GM19438 (cell line): ENCODE data around the gene HOXD12.

Experiments used
- ATAC-seq: cut with Tn5 transposase; IDR thresholded peaks from one replicate; pipeline ENCODE4 v1.9.1; 2021; ENCODE audit warnings: low read depth; ENCODE audit not compliant: unreplicated experiment

HOXD12 gene, protein sequence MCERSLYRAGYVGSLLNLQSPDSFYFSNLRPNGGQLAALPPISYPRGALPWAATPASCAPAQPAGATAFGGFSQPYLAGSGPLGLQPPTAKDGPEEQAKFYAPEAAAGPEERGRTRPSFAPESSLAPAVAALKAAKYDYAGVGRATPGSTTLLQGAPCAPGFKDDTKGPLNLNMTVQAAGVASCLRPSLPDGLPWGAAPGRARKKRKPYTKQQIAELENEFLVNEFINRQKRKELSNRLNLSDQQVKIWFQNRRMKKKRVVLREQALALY

DNA sequence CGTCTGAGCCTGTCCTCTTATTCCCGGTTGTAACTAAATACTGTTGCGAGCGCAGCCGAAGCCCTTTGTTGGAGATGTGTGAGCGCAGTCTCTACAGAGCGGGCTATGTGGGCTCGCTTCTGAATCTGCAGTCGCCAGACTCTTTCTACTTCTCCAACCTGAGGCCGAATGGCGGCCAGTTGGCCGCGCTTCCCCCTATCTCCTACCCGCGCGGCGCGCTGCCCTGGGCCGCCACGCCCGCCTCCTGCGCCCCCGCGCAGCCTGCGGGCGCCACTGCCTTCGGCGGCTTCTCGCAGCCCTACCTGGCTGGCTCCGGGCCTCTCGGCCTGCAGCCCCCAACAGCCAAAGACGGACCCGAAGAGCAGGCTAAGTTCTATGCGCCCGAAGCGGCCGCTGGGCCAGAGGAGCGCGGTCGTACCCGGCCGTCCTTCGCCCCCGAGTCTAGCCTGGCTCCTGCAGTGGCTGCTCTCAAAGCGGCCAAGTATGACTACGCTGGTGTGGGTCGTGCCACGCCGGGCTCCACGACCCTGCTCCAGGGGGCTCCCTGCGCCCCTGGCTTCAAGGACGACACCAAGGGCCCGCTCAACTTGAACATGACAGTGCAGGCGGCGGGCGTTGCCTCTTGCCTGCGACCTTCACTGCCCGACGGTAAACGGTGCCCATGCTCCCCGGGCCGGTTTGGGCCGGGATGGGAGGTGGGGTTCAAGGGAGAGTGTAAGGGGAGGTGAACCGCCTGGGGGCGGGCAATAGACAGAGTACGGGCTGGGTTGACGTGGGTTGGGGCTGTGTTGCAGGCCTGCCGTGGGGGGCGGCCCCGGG, at the start of gene HOXD12:
Gene HOXD12, plus strand, starts transcription at position 68 of the 819 bp plus-strand sequence. Its CDS starts 7 bp downstream, at position 75.
- no peak for ATAC-seq

DNA sequence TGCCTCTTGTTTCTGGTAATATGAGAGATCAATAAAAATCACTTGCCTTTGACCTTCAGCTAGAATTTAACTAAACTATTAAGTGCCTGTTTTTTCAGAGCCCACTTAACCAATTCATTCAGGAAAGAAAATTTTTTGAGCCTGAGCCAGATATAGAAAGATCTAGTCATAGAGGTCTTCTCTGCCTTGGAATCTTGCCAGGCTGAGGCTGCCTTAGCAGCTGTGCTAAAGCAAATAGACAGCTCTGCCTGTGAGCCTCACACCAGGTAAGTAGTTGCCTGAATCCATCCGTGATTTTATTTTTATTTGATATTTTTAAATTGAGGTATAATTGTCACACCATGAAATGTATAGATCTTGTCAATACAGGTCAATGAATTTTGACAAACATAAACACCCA, 43.2 kb upstream of the HOXD12 start:
- ATAC-seq: no peak

DNA sequence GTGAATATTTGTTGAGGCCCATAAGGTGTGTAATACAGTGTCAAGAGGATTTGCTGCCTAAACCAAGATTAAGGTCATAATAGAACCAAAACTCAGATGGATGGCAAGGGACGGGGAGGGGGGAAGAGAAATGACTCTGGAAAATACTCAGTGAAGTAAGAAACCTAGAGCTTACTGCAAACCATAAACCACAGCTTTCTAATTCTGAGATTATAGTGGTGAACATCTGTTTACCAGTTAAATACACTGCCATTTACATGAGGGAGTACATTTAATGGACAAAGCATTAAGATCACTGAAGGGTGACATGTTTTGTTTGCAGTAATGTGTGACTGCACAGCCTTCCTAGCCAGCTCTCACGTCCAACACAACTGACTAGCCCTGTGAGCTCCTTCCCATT, 35.6 kb upstream of the HOXD12 start:
- no peak for ATAC-seq

DNA sequence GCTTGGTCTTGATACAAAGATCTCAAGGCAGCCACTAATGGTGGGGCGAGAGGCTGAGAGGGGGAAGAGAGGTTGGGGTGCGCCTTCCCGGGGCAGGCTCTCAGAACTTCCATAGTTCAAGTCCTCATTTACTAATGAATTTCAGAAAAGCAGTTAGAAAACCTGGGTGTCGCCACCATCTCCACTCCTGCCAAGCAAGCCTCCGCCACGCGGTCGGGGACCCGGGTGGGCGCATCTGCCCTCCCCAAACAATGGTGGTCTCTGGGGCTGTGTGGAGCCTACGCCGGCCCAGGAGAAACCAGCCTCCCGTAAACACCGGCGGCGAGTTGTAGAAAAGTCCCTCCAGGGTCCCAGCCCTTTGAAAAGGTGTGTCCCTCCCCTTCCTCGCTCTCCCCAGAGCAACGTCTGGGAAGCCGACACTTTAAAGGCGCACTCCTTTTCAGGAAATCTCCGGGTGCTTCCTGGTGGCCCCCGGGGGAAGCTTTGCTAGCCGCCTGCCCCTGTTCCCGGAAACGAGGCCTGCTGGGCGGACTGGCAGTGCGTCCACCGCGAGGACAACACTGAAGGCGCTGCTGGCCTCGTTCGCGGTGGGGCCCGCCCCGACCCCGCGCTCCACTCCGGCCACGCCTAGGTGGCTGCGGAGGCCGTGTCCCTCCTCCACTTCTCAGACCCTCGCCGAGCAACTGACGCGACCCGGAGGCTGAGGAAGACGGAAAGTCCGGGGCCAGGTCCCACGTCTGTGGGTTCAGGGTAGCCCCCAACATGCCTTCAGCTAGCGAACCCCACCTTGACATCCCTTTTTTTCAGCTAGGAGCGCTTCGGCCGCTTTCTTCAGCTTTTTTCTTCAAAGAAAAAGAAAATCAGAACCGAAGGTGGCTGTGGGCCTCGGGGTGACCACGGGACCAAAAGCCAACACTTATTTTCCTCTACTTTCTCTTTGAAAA, 32.7 kb upstream of the HOXD12 start:
- no peak for ATAC-seq

DNA sequence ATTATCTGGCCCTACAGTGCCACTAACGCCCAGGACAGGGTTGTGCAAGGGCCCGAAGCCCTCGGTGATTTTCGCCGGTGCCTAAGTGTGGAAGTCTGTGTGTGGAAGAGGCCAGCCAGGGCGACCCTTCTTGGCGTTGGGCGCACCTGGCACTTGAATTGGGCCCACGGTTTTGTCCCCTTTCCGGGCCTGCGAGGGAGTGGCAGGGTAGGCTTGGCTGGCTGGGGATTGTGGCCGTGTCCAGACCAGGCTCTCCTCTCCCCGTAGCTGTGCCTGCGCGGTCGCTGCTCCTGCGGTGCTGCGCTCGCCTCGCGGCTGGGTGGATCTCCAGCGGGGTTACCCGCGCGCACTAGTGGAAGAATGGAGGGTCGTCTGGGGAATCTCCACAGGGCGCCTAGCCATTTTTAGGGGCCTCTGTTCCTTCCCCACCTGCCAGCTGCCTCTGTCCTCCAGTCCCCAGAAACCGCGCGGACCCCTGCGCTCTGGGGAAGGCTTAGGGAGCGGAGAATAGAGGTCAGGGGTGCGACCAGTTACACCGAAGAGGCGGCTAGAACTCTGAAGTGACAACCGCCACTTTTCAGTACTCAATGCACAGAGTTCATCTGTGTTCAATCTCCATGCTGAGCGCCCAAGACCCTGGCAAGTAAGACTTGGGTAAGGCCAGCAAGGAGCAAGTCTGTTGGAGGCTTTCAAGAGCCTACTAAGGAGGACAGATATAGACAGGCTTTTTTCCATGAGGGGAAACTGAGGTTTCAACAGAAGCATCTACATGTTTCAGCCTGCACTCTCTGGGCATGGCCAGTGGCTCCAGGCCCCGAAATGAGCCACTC, 31.8 kb upstream of the HOXD12 start:
- ATAC-seq: no peak

DNA sequence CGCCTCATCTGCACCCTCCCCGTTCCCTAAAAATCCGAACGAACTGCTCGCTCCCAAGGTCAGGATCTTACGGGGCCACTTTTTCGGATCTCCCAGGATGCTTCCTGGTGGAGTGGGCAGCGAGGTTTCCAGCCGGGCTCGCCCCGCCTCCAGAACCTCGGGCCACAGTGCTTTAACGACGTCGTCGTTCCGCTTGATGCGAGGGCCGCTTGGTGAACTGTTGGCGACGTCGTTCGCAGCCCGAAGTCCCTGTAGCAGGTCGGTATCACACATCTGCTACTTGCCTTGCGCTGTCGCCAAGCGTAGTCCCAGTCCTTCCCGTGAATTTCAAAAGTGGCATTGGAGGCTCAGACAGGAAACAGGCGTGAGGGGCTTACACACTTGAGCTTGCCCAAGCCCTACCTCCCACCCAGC, 31.2 kb upstream of the HOXD12 start:
- no peak for ATAC-seq

DNA sequence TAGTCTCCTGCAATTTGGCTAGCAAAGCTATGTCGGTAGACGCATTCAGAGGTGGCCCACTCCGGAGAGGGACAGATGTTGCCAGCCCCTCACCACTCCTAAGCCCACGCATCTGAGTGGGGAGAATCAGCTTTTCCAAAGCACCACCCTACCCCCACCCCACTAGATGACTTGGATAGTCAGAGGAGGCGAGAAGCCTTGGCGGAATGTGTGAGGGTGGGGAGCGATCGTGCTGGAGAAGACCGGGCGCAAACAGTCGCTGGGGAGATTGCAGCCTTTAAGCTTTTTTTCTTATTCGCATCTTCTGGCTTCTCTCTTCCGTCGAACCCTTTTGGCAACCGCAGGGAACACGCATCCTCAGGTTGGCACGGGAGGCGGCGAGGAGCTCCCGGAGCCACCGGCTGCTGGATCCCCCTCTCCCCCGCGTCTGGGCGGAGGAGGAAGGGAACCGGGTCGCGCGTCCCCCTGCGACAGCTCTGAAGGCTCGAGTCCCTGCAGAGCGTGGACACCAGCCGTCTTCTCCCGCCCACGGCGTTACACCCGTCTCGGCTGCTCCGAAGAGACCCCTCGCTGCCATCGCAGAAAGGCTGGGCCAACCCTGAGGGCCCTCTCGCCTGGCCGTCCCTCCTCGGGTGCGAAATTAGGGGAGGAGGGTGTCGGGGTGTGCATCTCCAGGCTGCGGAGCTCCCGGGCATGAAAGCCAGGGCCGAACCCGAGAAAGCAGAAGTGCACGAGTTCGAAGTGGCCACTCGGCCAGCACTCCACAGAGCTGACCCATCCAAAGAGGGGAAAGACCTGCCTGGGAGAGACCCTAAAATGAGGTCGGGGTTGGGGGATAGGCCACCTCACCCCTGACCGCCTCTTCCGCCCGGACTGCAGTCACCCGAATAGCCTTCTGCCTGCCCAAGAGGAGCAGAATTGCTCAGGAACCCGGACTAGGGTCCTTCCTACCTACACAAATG, 28.0 kb upstream of the HOXD12 start:
- no peak for ATAC-seq

DNA sequence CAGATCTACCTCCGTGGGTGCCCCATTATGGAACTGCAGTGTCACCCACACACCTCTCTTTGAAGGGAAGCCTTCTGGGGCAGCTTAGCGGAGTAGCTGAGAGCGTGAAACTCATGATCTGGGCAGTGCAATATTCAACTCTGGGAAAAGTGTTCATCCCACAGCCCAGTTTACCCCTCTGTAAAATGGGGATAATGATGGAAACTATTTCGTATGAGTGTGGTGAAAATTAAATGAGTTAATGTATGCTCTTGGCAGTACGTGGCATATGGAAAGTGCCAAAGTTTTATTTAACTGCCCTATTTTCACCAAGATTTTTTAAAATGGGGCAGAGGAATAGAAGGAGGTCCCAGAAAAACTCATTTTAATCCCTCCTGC, 27.3 kb upstream of the HOXD12 start:
- ATAC-seq: no peak

DNA sequence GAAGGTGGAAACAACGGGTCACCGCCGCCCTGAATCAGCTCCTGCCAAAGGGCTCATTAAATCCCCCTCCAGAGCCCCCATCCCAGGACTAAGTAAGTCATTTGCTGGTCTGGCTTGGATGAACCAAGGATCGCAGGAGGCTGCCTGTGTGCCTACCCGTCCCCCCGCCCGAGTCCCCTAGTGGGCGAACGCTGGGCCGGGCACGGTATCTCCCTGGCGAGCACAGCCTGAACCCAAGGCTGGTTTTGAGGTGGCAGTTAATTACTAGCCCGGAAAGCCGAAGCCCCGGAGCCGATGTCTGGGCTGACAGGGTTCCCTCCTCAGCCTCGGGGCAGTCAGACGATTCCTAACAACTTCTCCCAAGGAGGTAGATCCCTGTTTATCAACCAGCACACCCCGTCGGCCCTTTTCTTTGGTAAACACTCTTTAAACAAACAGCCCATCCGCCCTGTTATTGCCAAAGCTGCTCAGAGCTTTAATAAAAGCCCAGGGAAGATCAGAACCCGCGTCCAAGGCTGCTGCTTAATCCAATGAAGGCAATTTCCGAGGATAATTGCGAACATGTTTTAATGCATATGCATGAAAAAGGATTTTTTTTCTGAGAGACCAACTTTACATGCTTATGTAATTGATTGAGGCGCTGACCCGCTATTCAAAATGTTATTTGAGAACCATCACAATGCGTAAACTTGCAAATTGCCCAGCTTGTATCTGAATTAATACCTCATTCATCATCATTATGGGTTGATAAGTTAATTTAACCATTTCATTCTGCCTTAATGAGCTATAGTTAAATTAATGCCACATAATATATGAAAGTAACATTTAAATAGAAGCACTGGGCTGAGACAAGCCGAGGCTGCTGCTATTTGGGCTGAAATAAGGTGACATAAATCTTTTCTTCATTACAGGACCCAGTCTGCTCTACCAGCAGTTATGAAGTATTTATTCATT, 26.4 kb upstream of the HOXD12 start:
- ATAC-seq: no peak

DNA sequence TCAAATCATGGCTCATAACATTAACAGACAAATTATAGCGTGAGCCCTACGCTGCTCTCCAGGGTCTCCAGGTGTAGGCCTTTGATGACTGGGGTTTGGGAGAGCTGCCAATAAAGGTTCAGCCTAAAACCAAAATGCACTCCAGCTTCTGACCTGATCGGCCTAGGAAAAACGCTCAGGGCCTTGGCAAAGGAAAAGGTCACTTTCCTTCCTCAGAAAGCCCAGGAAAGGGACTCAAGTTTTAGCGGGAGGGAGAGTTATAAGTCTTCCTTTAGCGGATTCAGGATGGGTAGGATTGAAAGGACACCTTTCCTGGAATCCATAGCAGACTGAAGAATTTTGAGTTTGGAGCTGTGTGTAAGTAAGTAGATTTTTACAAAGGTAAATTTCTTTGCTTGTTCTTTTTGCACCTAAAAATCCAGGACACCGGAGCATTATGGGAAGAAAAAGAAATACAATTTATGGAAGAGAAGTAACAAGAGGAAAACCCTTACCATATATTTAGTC, 24.6 kb upstream of the HOXD12 start:
- no peak for ATAC-seq

DNA sequence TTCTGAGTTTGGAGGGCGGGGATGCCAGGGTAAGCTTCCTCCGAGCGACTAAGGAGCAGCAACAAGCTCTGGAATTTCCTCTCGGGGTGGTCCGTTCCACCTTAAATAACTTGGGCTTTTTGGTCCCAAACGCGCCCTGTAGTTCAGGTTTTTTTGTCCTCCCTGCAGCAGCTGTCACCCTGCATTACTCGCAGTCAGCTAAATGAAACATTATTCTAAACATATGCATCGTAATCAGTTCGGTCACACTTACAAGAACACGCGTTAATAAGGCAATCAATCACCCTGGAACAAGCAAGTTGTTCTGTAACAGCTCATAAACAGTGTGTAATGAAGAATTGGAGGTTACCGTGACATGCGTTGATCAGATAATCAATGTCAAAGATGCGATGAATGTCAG, 24.1 kb upstream of the HOXD12 start:
- no peak for ATAC-seq

DNA sequence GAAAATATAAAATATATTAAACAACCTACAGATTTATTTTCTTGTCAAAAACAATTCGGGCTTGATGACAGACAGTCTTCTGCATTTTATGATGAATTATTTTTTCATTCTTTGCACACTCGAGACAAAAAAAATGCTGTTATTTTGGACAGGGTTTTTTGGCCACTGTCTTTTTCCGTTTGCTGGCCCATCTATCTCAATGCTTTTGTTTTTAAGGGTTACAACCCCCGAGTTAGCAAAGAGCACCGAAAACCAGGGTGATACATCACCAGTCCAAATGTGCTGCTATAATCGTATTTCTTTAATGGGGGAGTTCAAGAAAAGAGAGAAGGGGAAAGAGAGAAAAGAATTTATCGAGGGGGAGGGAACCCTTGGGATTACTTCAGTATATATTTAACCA, 23.5 kb upstream of the HOXD12 start:
- ATAC-seq: no peak

DNA sequence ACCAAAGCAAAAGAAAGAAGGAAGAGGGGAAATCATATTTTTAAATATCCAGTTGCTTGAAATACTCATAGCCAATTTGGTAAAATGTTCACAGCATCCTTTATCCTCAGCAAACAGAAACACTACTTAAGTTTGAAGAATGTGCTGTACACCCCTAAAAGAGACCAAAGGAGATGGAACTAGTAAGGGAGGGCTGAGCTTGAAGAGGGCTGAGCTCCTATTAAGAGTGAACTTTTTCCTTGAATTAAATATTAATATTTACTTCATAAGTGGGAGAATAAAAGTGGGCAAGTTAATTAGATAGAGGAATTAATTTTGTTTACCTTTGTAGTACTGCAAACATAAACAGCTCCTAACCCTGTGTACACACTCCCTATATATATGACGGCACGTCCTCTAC, 22.8 kb upstream of the HOXD12 start:
- no peak for ATAC-seq

DNA sequence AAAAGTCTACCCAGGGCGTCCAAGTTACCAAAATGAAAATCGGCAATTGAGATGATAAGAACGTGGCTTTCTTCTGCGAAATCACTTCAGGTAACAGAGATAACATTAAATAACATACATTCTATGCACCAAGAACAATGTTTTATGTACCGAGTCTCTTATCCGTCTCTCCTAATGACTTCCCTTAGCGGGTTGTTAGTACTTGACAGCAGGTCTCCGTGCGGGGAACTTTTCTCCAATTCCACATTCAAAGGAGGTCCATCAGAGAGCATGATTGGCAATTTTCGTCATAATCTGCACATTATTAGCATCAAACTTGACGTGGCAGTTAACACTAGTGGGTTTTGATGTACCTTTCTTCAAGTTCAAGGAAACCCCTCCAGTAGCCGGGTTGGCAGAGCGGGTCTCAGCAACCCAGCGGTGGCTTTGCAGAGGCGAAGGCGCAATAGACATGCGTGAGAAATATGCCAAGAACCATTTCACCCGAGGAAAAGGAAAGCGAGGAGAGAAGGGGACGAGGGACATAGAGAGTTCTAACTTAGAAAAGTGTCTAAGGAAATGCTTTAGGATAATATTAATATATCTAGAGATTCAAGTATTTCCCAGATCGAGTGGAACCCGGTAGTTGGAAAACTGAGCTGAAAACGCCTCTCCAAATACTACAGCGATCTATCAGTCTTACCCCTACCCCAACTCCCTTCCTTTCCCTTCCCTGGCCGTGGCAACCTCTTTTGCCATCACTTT, 20.9 kb upstream of the HOXD12 start:
- no peak for ATAC-seq

DNA sequence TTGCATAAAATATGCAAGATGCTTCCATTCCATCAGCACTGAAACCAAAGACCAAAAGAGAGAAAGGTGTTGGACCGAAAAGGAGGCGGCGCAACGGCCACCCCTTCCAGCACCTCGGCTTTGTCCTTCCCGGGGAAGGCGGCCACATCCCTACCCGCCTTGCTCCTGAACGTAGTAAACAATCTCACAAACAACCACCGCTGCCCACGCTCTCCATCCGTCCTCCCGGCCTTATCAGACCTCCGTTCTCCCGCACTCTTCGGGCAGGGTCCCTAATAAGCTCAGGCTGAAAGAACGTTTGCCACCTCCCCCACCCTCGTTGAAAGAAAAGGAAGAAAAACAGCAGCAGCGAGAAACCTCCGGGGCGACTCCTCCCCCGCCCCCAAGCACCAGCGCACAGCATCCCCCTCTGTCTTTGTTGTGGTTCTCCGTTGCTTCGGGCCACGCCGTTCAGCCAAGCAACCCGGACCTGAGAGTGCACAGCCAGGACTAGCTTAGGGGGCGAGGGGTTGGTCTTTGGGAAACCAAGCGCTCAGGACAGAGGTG, 20.2 kb upstream of the HOXD12 start:
- no peak for ATAC-seq

DNA sequence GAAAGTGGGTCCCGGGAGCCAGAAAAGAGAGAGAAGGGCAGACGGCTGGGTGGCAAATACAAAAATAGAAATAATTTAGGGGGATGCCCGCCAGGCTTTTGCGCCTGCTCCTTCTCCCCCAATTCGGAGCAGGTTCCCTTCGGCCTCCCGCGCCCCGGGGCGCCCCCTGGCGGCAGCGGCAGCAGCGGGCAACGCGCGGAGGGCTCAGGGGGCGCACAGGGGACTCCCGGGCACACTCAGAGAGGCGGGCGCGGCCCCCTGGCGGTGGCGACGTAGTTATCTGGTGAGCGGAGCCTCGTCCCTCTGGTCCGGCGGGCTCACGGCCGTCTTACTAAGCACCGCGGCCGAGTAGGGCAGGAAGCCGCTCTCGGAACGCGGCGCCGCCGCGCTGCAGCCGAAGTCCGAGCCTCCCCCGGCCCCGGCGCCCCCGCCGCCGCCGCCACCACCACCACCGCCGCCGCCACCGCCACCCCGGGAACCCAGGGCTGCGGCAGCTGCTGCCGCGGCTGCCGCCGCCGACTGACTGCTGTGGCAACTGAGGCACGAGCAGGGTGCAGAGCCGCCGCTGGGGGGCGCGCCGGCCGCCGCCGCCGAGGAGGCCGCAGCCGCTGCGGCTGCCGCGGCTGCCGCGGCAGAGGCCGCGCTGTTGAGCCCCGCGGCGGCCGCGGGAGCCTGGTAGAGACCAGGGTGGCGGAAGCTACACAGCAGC, 19.6 kb upstream of the HOXD12 start:
- ATAC-seq: no peak
